Measurements from ENCODE around the gene SOX8. TPM values are rescaled to one million over a fixed set of nuclear protein-coding genes. Genes with fewer than 3 reads are reported as not detected.

Gene SOX8
- total RNA-seq (2022; extraction: Qiagen RNA extraction): 2.2 to 4.2 TPM (median 3.6 TPM) in 5 replicates

DNA sequence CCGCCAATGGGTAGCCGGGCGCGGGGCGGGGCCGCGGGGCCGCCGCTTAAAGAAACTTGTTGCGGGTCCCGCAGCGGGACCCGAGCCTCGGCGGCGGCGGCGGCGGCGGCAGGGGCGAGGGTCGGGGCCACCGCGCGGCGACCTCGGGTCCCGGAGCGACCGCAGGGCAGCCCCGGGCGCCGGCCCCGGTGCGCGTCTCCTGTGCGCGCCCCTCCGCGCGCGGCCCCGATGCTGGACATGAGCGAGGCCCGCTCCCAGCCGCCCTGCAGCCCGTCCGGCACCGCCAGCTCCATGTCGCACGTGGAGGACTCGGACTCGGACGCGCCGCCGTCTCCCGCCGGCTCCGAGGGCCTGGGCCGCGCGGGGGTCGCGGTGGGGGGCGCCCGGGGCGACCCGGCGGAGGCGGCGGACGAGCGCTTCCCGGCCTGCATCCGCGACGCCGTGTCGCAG, at the start of gene SOX8:
Gene SOX8, plus strand, starts transcription at position 76 of the 450 bp plus-strand sequence. Its CDS starts 153 bp downstream, at position 229.

DNA sequence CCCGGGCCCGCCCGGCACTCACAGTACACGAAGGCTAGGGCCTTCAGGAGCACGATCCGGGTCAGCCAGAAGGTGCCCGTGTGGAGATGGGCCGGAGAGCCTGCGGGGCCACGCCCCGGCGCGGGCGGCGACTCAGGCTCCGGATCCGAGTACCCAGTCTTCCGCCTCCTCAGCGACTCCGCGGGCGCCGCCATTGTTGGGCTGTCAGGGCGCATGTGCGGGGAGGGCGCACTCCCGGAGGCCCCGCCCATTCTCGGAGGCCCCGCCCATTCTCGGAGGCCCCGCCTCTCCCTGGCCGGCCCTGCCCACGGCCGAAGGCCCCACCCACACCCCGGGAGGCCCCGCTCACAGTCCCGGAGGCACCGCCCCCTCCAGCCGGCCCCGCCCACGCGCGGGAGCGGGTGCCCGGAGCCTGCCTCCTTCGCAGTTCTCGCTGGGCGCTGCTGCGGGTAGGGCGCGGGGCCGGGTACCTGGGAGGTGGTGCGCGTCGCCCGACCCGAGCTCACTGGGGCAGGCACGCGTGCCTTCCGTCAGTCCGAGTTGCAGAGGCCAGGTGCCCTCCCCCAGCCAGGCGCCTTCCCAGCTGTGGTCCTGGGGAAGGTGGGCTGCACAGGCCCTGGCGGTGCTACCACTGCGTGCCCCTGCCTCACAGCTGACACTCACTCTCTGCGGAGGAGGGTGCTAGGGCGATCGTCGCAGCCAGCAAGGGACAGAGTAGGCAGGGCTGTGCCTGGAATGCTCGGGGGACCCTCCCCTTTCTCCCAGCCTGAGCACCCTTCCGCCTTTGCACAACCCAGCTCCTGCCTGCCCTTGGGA, 10.6 kb upstream of the SOX8 start, which contains the start of gene LMF1:
Gene LMF1, minus strand, starts transcription at position 219 of the 816 bp plus-strand sequence. Its CDS starts 4 bp downstream, at position 215.

Other genes with a start within 250 kb of the SOX8 start
- 21.1 to 29.7 TPM (median 29.0 TPM) in 5 replicates for gene CIAO3, start 240.8 kb upstream of the SOX8 start, total RNA-seq (2022; extraction: Qiagen RNA extraction)
- 2.2 to 4.3 TPM (median 2.8 TPM) in 5 replicates for gene MSLN, start 221.0 kb upstream of the SOX8 start, total RNA-seq (2022; extraction: Qiagen RNA extraction)
- 32.4 to 56.2 TPM (median 53.1 TPM) in 5 replicates for gene RPUSD1, start 193.4 kb upstream of the SOX8 start, total RNA-seq (2022; extraction: Qiagen RNA extraction)
- 12.2 to 27.2 TPM (median 21.9 TPM) in 5 replicates for gene CHTF18, start 193.2 kb upstream of the SOX8 start, total RNA-seq (2022; extraction: Qiagen RNA extraction)
- gene GNG13, start 181.0 kb upstream of the SOX8 start, total RNA-seq (2022; extraction: Qiagen RNA extraction): not detected in 5 replicates
- gene LMF1, start 10.8 kb upstream of the SOX8 start, total RNA-seq (2022; extraction: Qiagen RNA extraction): 7.9 to 11.2 TPM (median 9.2 TPM) in 5 replicates
- gene SSTR5, start 91.0 kb downstream of the SOX8 start, total RNA-seq (2022; extraction: Qiagen RNA extraction): 0.30 to 0.64 TPM (median 0.54 TPM) in 5 replicates
- gene C1QTNF8, start 114.5 kb downstream of the SOX8 start, total RNA-seq (2022; extraction: Qiagen RNA extraction): 0.05 TPM in 1 of 5 replicates, not detected in the others
- gene CACNA1H, start 171.3 kb downstream of the SOX8 start, total RNA-seq (2022; extraction: Qiagen RNA extraction): 9.5 to 19.7 TPM (median 17.4 TPM) in 5 replicates
- gene TPSG1, start 243.5 kb downstream of the SOX8 start, total RNA-seq (2022; extraction: Qiagen RNA extraction): 0.08 to 0.09 TPM in 2 of 5 replicates, not detected in the others
- 0.12 TPM in 1 of 5 replicates, not detected in the others for gene TPSB2, start 248.4 kb downstream of the SOX8 start, total RNA-seq (2022; extraction: Qiagen RNA extraction)